Activated T-cell treated with anti-CD3 and anti-CD28 coated beads for 48 hours (primary cell): ENCODE results near the gene ZNF579.
A peak's percentile ranks its signal among the peaks of the same experiment; 100 is the strongest.

Experiments used
- DNase-seq: peaks from one replicate; pipeline ENCODE4 v3.0.0-alpha.2; 2020; ENCODE audit warnings: low read depth

The ZNF579 gene, protein sequence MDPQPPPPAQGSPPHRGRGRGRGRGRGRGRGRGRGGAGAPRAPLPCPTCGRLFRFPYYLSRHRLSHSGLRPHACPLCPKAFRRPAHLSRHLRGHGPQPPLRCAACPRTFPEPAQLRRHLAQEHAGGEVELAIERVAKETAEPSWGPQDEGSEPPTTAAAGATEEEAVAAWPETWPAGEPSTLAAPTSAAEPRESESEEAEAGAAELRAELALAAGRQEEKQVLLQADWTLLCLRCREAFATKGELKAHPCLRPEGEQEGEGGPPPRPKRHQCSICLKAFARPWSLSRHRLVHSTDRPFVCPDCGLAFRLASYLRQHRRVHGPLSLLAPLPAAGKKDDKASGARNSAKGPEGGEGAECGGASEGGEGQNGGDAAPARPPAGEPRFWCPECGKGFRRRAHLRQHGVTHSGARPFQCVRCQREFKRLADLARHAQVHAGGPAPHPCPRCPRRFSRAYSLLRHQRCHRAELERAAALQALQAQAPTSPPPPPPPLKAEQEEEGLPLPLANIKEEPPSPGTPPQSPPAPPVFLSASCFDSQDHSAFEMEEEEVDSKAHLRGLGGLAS

DNA sequence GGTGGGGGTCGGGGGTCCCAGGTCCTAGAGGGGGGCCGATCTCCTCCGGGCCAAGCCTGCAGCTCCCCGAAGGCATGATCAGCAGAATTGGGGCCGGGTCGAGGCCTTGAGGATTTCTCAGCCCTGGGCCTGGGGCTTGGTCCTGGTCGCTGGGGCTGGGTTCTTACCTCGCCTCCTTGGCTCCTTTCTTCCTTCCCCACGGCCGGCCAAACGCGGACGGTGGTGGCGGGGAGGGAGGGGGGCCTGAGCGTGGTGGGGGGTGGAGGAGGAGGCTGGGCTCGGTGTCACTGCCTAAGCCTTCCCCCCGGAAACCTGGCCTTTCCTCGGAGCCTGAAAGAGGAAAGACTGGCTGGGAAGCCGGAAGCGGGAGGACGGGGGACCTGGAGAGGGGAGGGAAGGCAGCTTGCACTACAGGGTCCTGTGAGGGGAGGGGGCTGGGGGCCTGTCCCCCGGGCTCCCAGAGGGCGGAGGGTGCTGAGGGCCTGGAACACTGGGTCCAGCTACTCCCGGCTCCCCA lies at the start of gene ZNF579:
TSS of gene ZNF579 (minus strand) at position 221 of the 517 bp plus-strand sequence. CDS start 1,209 bp downstream, outside the sequence.
- peak; percentile 79 for DNase-seq

DNA sequence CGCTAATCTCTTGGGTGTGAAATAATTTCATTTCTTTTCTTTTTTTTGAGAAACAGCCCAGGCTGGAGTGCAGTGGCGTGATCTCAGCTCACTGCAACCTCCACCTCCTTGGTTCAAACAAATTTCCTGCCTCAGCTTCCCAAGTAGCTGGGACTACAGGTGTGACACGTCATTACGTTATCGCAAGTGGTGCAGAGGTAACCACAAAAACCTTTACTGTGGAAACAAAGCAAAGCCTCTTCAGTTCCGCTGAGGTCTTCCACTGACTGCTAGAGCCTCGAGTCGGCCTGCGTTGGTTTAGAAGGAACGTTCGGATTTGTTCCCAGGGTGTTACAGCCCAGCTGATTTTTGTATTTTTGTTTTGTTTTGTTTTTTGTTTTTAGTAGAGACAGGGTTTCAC lies 45.7 kb upstream of the ZNF579 start:
- peak; percentile 33 for DNase-seq

DNA sequence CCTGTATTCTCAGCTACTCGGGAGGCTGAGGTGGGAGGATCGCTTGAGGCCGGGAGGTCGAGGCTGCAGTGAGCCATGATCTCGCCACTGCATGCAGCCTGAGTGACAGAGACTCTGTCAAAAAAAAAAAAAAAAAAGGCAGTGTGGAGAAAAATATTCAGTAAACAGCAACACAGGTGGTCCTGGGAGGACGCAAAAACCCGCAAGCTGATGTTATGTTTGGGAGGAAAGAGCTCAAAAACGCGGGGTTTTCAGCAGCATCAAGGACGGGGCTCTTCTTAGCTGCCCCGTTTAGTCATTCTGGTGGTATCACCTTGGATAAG lies 44.3 kb upstream of the ZNF579 start:
- DNase-seq: no peak

DNA sequence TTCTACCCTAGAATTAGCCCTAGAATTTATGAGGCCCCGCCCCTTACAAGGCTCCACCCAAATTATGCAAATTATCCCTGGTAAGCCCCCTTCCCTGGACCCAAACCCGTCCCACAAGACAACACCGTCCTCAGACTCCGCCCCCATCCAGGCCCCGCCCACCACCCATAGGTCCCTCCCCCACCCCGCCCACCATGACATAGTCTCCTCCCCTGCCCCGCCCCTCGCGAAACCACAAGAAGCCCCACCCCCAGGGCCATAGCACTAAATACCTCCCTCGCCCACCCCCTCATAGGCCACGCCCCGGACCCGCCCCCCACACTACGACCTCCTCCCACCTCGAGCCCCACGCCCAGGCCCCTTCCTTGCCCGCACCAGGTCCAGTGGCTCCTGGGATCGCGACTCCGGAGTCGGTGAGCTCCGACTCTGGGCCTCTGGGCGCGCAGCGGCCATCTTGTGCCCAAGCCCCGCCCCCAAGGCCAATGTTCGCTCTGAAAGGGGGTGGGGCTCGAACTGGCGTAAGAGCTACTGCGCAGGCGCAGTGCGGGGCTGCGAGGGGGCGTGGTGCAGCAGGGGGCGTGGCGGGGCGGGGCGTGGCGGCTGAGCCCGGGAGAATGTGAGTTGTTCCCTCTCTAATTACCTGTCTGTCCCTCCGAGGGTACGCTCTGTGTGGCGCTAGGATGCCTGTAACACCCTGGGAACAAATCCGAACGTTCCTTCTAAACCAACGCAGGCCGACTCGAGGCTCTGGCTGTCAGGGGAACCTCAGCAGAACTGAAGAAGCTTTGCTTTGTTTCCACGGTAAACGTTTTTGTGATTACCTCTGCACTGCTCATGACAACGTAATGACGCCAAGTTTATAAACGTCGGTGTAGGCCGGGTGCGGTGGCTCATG lies 43.7 kb upstream of the ZNF579 start, which contains the start of gene ZNF784:
TSS of gene ZNF784 (minus strand) at position 458 of the 895 bp plus-strand sequence. CDS start at position 453, 5 bp downstream.
- peak; percentile 88 for DNase-seq

DNA sequence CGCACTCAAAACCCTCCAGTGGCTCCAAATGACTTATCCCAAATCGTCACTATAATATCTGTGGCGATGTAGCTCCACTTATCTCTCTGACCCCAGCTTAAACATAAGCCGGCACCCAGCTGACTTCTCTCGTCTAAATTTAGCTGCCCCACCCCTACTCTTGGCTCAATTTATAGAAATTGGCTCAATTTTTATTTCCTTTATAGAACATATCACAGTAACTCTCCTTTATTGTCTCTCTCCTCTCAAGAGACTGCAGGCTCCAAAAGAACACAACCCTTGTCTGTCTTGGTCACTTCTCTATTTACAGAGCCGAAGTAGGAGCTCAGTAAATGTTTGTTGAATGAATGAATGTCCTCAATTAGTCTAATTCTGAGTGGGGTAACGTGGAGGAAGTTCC lies 42.9 kb upstream of the ZNF579 start:
- no peak for DNase-seq

DNA sequence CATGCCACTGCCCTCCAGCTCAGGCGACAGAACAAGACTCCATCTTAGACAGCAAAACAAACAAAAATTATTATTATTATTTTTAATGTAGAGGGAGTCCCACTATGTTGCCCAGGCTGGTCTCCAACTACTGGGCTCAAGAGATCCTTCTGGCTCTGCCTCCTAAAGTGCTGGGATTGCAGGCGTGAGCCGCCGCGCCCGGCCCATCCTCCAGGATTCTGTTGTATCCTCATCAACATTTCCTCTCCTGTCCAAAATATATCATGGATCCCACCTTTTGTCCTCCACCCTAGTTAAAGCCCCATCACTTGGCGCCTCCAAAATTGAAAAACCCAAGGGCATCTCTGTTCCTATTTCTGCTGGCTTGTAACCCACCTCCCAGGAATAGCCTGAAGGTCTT lies 42.5 kb upstream of the ZNF579 start:
- no peak for DNase-seq

DNA sequence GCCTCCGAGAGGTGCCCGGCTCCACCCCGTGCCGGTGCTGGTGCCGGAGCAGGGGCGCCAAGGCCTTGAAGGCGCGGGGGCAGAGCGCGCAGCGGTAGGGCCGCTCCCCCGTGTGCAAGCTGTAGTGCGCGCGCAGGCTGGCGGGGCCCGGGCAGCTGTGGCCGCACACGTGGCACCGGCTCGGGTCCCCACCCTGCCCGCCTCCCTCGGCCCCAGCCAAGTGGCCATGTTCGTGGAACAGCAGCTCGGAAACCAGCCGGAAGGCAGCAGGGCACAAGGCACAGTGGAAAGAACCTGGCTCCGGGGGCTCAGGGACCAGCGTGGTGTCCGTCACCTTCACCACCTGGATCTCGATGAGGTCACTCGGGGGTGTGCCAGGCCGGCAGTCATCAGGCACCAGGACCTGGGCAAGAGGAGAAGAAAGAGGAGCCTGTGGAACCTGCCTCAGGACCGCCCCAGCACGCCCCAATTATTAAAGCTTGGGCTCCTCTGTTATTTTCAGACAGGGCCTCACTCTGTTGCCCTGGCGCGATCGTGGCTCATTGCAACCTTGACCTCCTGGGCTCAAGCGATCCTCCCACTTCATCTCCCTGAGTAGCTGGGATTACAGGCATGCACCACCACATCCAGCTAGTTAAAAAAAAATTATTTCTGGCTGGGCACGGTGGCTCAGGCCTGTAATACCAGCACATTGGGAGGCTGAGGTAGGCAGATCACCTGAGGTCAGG lies 41.8 kb upstream of the ZNF579 start:
- DNase-seq: no peak

DNA sequence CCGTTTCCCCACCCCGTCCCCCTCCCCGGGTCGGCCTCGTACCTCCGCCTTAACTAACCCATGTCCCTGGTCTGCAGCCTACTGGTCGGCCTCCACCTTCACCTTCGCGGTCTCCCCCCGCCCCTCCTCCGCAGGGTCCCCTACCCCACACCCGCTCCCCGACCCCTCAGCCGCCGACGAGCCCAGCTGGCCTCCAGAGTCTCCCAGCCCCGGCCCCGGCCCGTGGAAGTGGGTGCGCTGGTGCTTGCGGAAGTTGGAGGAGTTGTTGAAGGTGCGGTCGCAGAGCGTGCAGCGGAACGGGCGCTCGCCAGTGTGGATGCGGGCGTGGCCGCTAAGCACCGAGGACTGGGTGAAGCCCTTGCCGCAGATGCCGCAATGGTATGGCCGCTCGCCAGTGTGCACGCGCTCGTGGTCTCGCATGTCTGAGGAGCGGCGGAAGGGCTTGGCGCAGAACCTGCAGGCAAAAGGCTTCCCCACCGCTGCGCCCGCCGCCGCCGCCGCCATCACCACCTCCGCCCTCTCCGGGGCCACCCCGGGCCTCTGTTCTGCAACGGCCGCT lies 41.1 kb upstream of the ZNF579 start:
- DNase-seq: no peak

DNA sequence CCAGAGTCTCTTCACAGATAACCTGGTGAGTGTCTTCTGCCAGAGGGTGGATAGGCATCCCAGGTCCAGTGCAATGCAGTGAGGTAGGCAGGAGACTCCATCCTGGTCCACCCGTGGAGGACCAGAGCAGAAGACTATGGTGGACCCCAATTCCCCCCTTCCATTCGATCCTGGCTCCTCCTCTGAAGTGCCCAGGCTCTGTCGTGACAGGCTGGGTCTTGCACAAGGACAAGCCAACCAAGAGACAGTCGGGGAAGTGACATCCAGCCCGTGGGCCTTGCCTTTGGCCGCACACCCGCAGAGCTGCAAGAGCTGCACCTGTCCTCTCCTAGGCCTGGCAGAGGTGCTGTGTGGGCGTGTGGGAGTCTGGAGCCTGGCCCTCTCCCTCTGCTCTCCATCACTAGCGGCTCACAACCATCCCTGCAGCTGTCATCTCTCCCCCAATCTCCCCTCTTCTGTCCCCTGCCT lies 40.6 kb upstream of the ZNF579 start:
- no peak for DNase-seq

DNA sequence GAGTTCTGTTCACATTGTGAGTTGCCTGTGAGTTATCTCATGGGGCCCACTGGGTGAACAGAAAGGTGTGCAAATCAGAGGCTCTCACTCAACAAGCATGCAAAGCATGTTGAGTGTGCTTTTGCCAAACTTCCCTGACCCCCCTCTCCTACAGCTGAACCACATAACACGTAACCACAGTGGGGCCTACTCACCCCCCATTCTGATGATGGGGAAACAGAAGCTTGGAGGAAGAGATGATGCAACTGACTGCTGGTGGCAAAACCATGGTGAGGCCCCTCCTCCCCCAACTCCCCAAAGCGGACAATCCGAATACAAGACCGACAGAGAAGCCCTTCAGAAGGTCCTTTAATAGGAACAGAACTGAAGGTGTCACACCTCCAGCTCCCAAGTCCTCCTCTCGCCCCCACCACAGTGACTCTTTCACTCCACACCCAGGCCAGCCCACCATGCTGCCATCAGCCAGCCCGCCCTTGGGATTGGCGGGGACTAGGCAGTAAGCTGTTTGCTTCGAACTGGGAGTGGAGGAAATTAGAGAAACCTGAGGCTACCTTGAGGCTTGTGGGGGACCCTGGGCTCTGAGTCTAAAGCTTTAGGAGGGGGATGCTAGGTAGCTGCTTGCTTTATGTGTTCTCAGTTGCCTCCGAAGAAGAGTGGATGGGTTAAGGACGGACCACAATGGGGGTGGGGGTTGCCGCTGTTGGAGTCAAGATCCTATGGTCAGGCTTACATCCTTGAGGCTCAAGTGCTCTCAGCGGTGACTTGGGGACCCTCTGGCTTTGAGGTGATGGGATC lies 40.0 kb upstream of the ZNF579 start:
- no peak for DNase-seq

DNA sequence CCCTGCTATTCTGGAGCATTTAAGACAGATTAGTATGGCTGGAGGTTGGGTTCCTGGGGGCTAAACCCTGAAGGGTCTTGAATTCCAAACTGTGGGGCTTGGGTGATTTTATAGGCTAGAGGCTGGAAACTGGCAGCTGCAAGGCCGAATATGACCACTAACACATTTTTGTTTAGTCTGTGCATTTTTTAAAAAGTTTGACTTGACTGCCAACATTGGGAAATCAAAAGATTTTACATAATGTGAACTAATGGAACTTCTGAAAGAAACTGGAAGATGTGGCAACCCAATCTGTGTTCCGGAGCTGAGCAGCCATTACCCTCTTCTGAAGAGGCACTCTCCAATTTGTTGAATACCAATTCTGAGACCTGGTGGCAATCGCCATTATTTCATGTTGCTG lies 38.6 kb upstream of the ZNF579 start:
- DNase-seq: no peak

DNA sequence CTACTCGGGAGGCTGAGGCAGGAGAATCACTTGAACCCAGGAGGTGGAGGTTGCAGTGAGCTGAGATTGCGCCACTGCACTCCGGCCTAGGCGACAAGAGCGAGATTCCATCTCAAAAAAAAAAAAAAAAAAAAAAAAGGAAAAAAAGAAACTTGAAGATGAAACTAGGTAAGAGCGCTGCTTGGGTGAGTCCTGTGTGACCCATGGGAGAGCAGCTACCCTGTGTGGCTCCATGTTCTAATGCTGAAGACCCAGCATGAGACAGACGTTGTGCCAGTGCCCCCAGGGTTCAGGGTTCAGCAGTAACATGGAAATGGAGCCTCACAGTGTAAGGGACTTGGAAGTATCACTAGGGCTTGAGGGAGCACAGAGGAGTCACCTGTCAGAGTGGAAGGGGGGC lies 37.8 kb upstream of the ZNF579 start:
- DNase-seq: no peak

DNA sequence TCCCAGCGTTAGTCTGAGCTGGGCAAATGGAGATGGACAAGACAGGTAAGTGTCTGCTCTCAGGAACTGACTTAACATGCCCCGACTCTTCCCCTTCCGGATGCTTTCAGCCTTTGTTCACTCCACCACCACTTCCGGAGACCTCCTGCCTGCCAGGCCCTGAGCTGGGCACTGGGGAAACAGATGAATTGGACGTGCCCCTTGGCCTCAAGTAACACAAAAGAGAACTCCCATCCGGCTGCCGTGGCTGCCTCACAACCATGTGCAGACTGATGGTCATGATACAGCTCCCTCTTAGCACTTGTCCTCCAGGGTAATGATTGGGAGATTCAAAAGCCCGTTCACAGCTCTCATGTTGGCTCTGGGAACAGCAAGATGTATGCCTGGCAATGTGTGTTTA lies 36.8 kb upstream of the ZNF579 start:
- no peak for DNase-seq

DNA sequence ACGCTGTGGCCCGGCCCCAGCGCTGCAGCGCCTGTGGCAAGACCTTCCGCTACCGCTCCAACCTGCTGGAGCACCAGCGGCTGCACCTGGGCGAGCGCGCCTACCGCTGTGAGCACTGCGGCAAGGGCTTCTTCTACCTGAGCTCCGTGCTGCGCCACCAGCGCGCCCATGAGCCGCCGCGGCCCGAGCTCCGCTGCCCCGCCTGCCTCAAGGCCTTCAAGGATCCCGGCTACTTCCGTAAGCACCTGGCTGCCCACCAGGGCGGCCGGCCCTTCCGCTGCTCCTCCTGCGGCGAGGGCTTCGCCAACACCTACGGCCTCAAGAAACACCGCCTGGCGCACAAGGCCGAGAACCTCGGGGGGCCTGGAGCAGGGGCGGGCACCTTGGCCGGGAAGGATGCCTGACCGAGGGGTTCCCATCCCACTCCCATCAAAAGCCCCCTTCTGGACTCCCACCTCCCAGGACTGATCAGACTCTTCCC lies 35.8 kb upstream of the ZNF579 start:
- no peak for DNase-seq

DNA sequence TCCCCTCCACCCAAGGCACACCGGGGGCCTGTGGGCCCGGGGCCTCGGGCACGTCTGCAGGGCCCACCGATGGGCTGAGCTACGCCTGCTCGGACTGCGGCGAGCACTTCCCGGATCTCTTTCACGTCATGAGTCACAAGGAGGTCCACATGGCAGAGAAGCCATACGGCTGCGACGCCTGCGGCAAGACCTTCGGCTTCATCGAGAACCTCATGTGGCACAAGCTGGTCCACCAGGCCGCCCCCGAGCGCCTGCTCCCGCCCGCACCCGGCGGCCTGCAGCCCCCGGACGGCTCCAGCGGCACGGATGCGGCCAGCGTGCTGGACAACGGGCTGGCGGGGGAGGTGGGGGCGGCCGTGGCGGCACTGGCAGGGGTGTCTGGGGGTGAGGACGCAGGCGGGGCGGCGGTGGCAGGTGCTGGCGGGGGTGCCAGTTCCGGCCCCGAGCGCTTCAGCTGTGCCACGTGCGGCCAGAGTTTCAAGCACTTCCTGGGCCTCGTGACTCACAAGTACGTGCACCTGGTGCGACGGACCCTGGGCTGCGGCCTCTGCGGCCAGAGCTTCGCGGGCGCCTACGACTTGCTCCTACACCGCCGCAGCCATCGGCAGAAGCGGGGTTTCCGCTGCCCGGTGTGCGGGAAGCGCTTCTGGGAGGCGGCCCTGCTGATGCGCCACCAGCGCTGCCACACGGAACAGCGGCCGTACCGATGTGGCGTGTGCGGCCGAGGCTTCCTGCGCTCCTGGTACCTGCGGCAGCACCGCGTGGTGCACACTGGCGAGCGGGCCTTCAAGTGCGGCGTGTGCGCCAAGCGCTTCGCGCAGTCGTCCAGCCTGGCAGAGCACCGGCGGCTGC lies 35.1 kb upstream of the ZNF579 start:
- no peak for DNase-seq

DNA sequence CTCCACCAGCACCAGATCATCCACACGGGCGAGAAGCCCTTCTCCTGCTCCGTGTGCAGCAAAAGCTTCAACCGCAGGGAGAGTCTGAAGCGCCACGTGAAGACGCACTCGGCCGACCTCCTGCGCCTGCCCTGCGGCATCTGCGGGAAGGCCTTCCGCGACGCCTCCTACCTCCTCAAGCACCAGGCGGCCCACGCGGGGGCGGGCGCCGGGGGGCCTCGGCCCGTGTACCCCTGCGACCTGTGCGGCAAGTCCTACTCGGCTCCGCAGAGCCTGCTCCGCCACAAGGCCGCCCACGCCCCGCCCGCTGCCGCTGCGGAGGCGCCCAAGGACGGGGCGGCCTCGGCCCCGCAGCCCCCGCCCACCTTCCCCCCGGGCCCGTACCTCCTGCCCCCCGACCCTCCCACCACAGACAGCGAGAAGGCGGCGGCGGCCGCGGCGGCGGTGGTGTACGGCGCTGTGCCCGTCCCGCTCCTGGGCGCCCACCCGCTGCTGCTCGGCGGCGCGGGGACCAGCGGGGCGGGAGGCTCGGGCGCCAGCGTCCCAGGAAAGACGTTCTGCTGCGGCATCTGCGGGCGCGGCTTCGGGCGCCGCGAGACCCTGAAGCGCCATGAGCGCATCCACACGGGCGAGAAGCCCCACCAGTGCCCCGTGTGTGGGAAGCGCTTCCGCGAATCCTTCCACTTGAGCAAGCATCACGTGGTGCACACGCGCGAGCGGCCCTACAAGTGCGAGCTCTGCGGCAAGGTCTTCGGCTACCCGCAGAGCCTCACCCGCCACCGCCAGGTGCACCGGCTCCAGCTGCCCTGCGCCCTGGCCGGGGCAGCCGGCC lies 34.3 kb upstream of the ZNF579 start:
- DNase-seq: no peak

DNA sequence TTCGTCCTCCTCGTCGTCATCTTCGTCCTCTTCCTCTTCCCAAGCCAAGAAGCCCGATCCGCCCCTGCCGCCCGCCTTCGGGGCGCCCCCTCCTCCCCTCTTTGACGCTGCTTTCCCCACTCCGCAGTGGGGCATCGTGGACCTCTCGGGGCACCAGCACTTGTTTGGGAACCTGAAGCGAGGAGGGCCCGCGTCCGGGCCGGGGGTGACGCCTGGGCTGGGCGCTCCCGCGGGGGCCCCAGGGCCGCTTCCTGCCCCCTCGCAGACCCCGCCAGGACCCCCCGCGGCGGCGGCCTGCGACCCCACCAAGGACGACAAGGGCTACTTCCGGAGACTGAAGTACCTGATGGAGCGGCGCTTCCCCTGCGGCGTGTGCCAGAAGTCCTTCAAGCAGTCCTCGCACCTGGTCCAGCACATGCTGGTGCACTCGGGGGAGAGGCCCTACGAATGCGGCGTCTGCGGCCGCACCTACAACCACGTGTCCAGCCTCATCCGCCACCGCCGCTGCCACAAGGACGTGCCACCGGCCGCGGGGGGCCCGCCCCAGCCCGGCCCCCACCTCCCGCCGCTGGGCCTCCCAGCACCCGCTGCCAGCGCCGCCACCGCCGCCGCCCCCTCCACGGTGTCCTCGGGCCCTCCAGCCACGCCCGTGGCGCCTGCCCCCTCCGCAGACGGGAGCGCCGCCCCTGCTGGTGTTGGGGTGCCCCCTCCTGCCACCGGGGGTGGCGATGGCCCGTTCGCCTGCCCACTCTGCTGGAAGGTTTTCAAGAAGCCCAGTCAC lies 33.5 kb upstream of the ZNF579 start:
- no peak for DNase-seq

DNA sequence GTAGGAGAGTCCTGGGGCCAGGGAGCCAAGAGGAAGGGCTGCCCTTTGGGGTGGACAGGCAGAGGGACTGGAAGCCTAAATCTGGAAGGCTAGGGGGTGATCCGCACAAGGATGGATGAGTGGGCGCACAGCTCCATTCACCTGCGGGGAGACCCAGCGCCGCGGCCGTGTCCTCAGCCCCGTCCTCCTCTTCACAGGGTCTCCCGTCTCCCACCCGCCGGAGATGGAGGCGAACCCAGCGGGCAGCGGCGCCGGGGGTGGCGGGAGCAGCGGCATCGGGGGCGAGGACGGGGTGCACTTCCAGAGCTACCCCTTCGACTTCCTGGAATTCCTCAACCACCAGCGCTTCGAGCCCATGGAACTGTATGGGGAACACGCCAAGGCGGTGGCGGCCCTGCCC lies 32.7 kb upstream of the ZNF579 start:
- no peak for DNase-seq
